Activated T-cell treated with anti-CD3 and anti-CD28 coated beads, Interleukin-2, amount 50 U/mL, for 4 hours (primary cell): ENCODE data around the gene PGLYRP3. TPM values are rescaled to one million over a fixed set of nuclear protein-coding genes. Genes with fewer than 3 reads are reported as not detected.

Experiments
- total RNA-seq, 3 donors: library from RNA; stranded (reverse); gene quantifications; one replicate each; pipeline ENCODE4 v1.2.1, GENCODE V29; 2021

The PGLYRP3 gene
- total RNA-seq, 3 donors from 2014 or later: not detected

Other genes starting within 250 kb of the PGLYRP3 start
- gene SPRR2B, start 241.3 kb downstream of the PGLYRP3 start, total RNA-seq: not detected
- not detected for gene SPRR2E, start 218.4 kb downstream of the PGLYRP3 start, total RNA-seq
- gene SPRR2F, start 199.4 kb downstream of the PGLYRP3 start, total RNA-seq: not detected
- not detected for gene SPRR2G, start 162.1 kb downstream of the PGLYRP3 start, total RNA-seq
- gene LELP1, start 109.5 kb downstream of the PGLYRP3 start, total RNA-seq: not detected
- gene PRR9, start 95.4 kb downstream of the PGLYRP3 start, total RNA-seq: not detected
- gene LORICRIN, start 53.3 kb downstream of the PGLYRP3 start, total RNA-seq: not detected
- gene PGLYRP4, start 35.9 kb upstream of the PGLYRP3 start, total RNA-seq: not detected
- gene S100A9, start 44.9 kb upstream of the PGLYRP3 start, total RNA-seq: under 1 TPM in 1 of 3 donors, not detected in 2; 0.38 TPM
- gene S100A12, start 62.7 kb upstream of the PGLYRP3 start, total RNA-seq: not detected
- not detected for gene S100A8, start 78.1 kb upstream of the PGLYRP3 start, total RNA-seq
- not detected for gene S100A7A, start 103.6 kb upstream of the PGLYRP3 start, total RNA-seq
- not detected for gene S100A7, start 147.7 kb upstream of the PGLYRP3 start, total RNA-seq
- gene S100A6, start 223.0 kb upstream of the PGLYRP3 start, total RNA-seq: 100 to 1,000 TPM; 133 to 188 (median 134) TPM
- gene S100A5, start 228.0 kb upstream of the PGLYRP3 start, total RNA-seq: 1 to 10 TPM in 1 of 3 donors, under 1 TPM in 2; 0.74 to 2.5 (median 0.95) TPM
- gene S100A4, start 232.9 kb upstream of the PGLYRP3 start, total RNA-seq: 10 to 100 TPM; 19.6 to 40.3 (median 21.7) TPM
- not detected for gene S100A3, start 236.3 kb upstream of the PGLYRP3 start, total RNA-seq